CD14-positive monocyte (primary cell): ENCODE measurements around the gene PLIN1. TPM values are rescaled to one million over a fixed set of nuclear protein-coding genes. Genes with fewer than 3 reads are reported as not detected.
A peak's percentile ranks its signal among the peaks of the same experiment; 100 is the strongest.

ENCODE experiments used
- DNase-seq, 3 donors: peaks; one replicate each; pipeline ENCODE4 v3.0.0-alpha.2; 2011 to 2022
- H2AFZ ChIP-seq: 2 replicates; pipeline ENCODE4 v1.6.0; 2012; ENCODE audit warnings: mild to moderate bottlenecking, low read depth, low read length, inconsistent platforms; ENCODE audit not compliant: insufficient read depth, poor library complexity, severe bottlenecking
- H3K27ac ChIP-seq, 2 donors: 1 replicate in 1 of 2; 2 replicates in 1 of 2; pipeline ENCODE4 v1.5.1; 2012 to 2013; ENCODE audit warnings: low read length in 2 of 2, control low read depth in 1 of 2, inconsistent platforms in 1 of 2, low read depth in 1 of 2, mild to moderate bottlenecking in 1 of 2
- H3K27me3 ChIP-seq, 2 donors: one replicate each; pipeline versions ENCODE4 v1.6.0 to v1.6.1; 2011 to 2013; ENCODE audit warnings: low read length in 2 of 2; ENCODE audit not compliant: control insufficient read depth in 2 of 2, insufficient read depth in 2 of 2
- H3K36me3 ChIP-seq, 2 donors: replicated peaks in 1 of 2; 1 replicate in 1 of 2; 2 replicates in 1 of 2; pipeline versions ENCODE4 v1.5.1 to v1.6.1; 2012 to 2013; ENCODE audit warnings: low read length in 2 of 2, control low read depth in 1 of 2, inconsistent platforms in 1 of 2, mild to moderate bottlenecking in 1 of 2; ENCODE audit not compliant: insufficient read depth in 2 of 2, control insufficient read depth in 1 of 2
- H3K4me1 ChIP-seq, 2 donors: 1 replicate in 1 of 2; 2 replicates in 1 of 2; pipeline versions ENCODE4 v1.5.1 to v1.6.1; 2012 to 2013; ENCODE audit warnings: low read length in 2 of 2, control low read depth in 1 of 2, inconsistent platforms in 1 of 2, mild to moderate bottlenecking in 1 of 2, moderate library complexity in 1 of 2; ENCODE audit not compliant: insufficient read depth in 2 of 2, control insufficient read depth in 1 of 2
- H3K4me2 ChIP-seq: replicated peaks from 2 replicates; pipeline ENCODE3; 2012; ENCODE audit warnings: low read length, moderate library complexity, mild to moderate bottlenecking; ENCODE audit not compliant: poor library complexity, severe bottlenecking; ENCODE audit errors: extremely low read depth
- H3K4me3 ChIP-seq, 3 experiments: fragments of 200-600 bp in 1 of 3; sonication (generic) in 1 of 3; replicated peaks in 1 of 3; 1 replicate in 2 of 3; 2 replicates in 1 of 3; pipeline ENCODE4 v1.5.1; 2011 to 2013; ENCODE audit warnings: low read length in 3 of 3, mild to moderate bottlenecking in 3 of 3, control low read depth in 2 of 3, low read depth in 2 of 3, inconsistent platforms in 1 of 3, moderate library complexity in 1 of 3
- H3K79me2 ChIP-seq: 2 replicates; pipeline ENCODE4 v1.6.0; 2012; ENCODE audit warnings: mild to moderate bottlenecking, control low read depth, inconsistent platforms, low read length, moderate library complexity; ENCODE audit not compliant: insufficient read depth
- H3K9ac ChIP-seq: 2 replicates; pipeline ENCODE4 v1.6.0; 2017; ENCODE audit warnings: low read length, mild to moderate bottlenecking; ENCODE audit not compliant: insufficient read depth, poor library complexity, severe bottlenecking
- H3K9me3 ChIP-seq, 2 donors: replicated peaks in 1 of 2; 1 replicate in 1 of 2; 2 replicates in 1 of 2; pipeline versions ENCODE4 v1.5.1 to v1.6.1; 2012 to 2013; ENCODE audit warnings: low read length in 2 of 2, control low read depth in 1 of 2; ENCODE audit not compliant: control insufficient read depth in 1 of 2, insufficient read depth in 1 of 2
- H4K20me1 ChIP-seq: 2 replicates; pipeline ENCODE4 v1.6.0; 2012; ENCODE audit warnings: mild to moderate bottlenecking, low read length, control low read depth, moderate library complexity; ENCODE audit not compliant: insufficient read depth
- H3K27ac Mint-ChIP-seq, 7 donors: one replicate each; pipeline ENCODE4 v1.8.0; 2020; ENCODE audit warnings: mild to moderate bottlenecking in 7 of 7, mixed read lengths in 7 of 7, moderate library complexity in 6 of 7, inconsistent platforms in 2 of 7
- H3K27me3 Mint-ChIP-seq, 3 donors: one replicate each; pipeline ENCODE4 v1.8.0; 2021 to 2022; ENCODE audit warnings: low read depth in 3 of 3, mild to moderate bottlenecking in 3 of 3, mixed read lengths in 3 of 3, moderate library complexity in 3 of 3, inconsistent platforms in 1 of 3
- H3K36me3 Mint-ChIP-seq, 2 donors: one replicate each; pipeline ENCODE4 v1.8.0; 2020; ENCODE audit warnings: mixed read lengths in 2 of 2, inconsistent platforms in 1 of 2, mild to moderate bottlenecking in 1 of 2
- H3K4me1 Mint-ChIP-seq: one replicate; pipeline ENCODE4 v1.8.0; 2020; ENCODE audit warnings: mild to moderate bottlenecking, mixed read lengths
- H3K4me3 Mint-ChIP-seq, 2 donors: one replicate each; pipeline ENCODE4 v1.8.0; 2020; ENCODE audit warnings: mild to moderate bottlenecking in 2 of 2, mixed read lengths in 2 of 2, moderate library complexity in 1 of 2
- H3K9me3 Mint-ChIP-seq, 7 donors: one replicate each; pipeline ENCODE4 v1.8.0; 2020 to 2022; ENCODE audit warnings: mixed read lengths in 7 of 7, mild to moderate bottlenecking in 6 of 7, moderate library complexity in 6 of 7, inconsistent platforms in 2 of 7
- WGBS: methylation state at CpG from one replicate; pipeline ENCODE4 v1.1.5; 2013; ENCODE audit warnings: missing lambda C conversion rate; ENCODE audit not compliant: insufficient coverage; 5-methylcytosine and 5-hydroxymethylcytosine counted together
- intact Hi-C, 2 donors: fragments of 100-400 bp; cut with micrococcal nuclease; formaldehyde crosslinking; loops; one replicate each; pipeline versions ENCODE4 v1.15.0 to v1.15.1; 2023
- polyA plus RNA-seq, 3 donors: library from polyadenylated mRNA; depleted of rRNA in 1 of 3; unstranded in 2 of 3; stranded (reverse) in 1 of 3; fragments of 300-500 nt in 2 of 3; fragments of >200 nt in 1 of 3; fragmentation: Illumina TruSeq in 2 of 3; gene quantifications; 1 replicate in 2 of 3; 2 replicates in 1 of 3; pipeline ENCODE4 v1.2.3, GENCODE V29; 2012 to 2021
- TF ChIP-seq, protein P1 (sequence below): fragments of 200-600 bp; IDR thresholded peaks from one replicate; pipeline ENCODE4 v1.8.0; 2022; ENCODE audit warnings: antibody characterized with exemption, mild to moderate bottlenecking

PLIN1 gene
- polyA plus RNA-seq, 3 donors = 0.12 TPM; not detected in 2

DNA sequence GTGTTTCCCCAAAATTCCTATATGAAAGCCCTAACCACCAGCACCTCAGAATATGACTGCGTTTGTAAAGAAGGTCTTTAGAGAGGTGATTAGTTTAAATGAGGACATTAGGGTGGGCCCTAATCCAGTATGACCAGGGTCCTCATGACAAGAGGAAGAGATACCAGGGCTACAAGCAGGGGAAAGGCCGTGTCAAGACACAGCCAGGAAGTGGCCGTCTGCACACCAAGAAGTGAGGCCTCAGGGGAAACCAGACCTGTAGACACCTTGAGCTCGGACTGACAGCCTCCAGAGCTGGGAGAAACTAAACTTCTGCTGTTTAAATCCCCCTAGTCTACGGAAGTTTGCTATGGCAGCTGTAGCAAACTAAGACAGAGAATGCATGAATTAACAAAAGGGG, 38.1 kb downstream of the PLIN1 start:
- peaks cover 0 to 3% (median 2%) of the 10 kb centered on the region in 3 donors for H3K27me3 Mint-ChIP-seq
- H3K4me3 Mint-ChIP-seq = no peak overlapping the region
- no peak overlapping the region for H2AFZ ChIP-seq
- H3K79me2 ChIP-seq = no peaks in the 10 kb centered on the region
- H3K9ac ChIP-seq = no peak overlapping the region
- H3K36me3 Mint-ChIP-seq = no peaks in the 10 kb centered on the region
- TF ChIP-seq, protein P1, sequence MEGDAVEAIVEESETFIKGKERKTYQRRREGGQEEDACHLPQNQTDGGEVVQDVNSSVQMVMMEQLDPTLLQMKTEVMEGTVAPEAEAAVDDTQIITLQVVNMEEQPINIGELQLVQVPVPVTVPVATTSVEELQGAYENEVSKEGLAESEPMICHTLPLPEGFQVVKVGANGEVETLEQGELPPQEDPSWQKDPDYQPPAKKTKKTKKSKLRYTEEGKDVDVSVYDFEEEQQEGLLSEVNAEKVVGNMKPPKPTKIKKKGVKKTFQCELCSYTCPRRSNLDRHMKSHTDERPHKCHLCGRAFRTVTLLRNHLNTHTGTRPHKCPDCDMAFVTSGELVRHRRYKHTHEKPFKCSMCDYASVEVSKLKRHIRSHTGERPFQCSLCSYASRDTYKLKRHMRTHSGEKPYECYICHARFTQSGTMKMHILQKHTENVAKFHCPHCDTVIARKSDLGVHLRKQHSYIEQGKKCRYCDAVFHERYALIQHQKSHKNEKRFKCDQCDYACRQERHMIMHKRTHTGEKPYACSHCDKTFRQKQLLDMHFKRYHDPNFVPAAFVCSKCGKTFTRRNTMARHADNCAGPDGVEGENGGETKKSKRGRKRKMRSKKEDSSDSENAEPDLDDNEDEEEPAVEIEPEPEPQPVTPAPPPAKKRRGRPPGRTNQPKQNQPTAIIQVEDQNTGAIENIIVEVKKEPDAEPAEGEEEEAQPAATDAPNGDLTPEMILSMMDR = no peak
- DNase-seq = no peak
- H3K9me3 Mint-ChIP-seq = peaks cover 2 to 8% (median 5%) of the 10 kb centered on the region in 7 donors
- H3K4me2 ChIP-seq = no peak overlapping the region
- H3K9me3 ChIP-seq = peaks cover 0 to 3% of the 10 kb centered on the region in 2 donors
- H3K27me3 ChIP-seq = no peaks in the 10 kb centered on the region
- peak overlapping the region in 1 of 7 donors; percentile 46 for H3K27ac Mint-ChIP-seq
- H3K4me1 ChIP-seq = no peaks in the 10 kb centered on the region
- H3K4me3 ChIP-seq = no peak overlapping the region
- H4K20me1 ChIP-seq = no peaks in the 10 kb centered on the region
- no peaks in the 10 kb centered on the region for H3K36me3 ChIP-seq
- H3K27ac ChIP-seq = no peak overlapping the region
- WGBS = 59% methylated on average over 2 of the region's 5 CpGs
- no peaks in the 10 kb centered on the region for H3K4me1 Mint-ChIP-seq
- intact Hi-C loops = no loop called here

DNA sequence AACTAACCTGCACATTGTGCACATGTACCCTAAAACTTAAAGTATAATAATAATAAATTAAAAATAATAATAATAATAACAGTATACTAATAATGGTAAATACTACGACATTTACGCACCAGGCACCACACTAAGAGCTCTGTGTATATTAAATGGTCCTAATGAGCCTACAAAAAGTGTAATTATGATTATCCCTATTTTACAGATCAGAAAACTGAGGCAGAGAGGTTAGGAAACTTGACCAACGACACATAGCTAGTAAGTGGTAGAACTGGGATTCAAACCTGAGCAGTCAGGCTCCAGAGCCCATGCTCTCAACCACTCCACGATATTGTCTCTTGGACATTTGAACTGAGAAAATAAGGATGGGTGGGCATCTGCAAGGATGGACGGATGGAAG, 38.9 kb downstream of the PLIN1 start:
- WGBS = 94% methylated on average over 3 of the region's 5 CpGs
- peaks cover 0 to 3% of the 10 kb centered on the region in 2 donors for H3K9me3 ChIP-seq
- H3K4me1 Mint-ChIP-seq = no peaks in the 10 kb centered on the region
- H3K27ac ChIP-seq = no peak overlapping the region
- no peak for DNase-seq
- H3K4me2 ChIP-seq = no peak overlapping the region
- no peaks in the 10 kb centered on the region for H3K4me1 ChIP-seq
- no peak overlapping the region for H3K4me3 Mint-ChIP-seq
- H3K4me3 ChIP-seq = no peak overlapping the region
- H3K36me3 Mint-ChIP-seq = no peaks in the 10 kb centered on the region
- no peaks in the 10 kb centered on the region for H4K20me1 ChIP-seq
- H3K79me2 ChIP-seq = no peaks in the 10 kb centered on the region
- no peaks in the 10 kb centered on the region for H3K36me3 ChIP-seq
- intact Hi-C loops = no loop called here
- H3K9ac ChIP-seq = no peak overlapping the region
- peaks cover 0 to 3% (median 3%) of the 10 kb centered on the region in 3 donors for H3K27me3 Mint-ChIP-seq
- no peak overlapping the region for H2AFZ ChIP-seq
- no peak overlapping the region for H3K27ac Mint-ChIP-seq
- no peaks in the 10 kb centered on the region for H3K27me3 ChIP-seq
- peaks cover 5 to 13% (median 11%) of the 10 kb centered on the region in 7 donors for H3K9me3 Mint-ChIP-seq
- TF ChIP-seq, protein P1 = no peak
